Lung (tissue), 12 donors: ENCODE measurements around the gene PLXNA2. TPM values are rescaled to one million over a fixed set of nuclear protein-coding genes. Genes with fewer than 3 reads are reported as not detected.

Source experiments
- ATAC-seq: fragments of 200-7000 bp; cut with Tn5 transposase; one replicate; pipeline ENCODE4 v1.9.1; 2020; ENCODE audit warnings: moderate number of reproducible peaks; ENCODE audit not compliant: insufficient read depth, low FRiP score
- DNase-seq, 3 donors: peaks; one replicate each; pipeline ENCODE4 v3.0.0-alpha.2; 2013 to 2017
- H3K27ac ChIP-seq, 2 donors: one replicate each; pipeline ENCODE4 v1.5.1; 2013; ENCODE audit warnings: mild to moderate bottlenecking in 2 of 2, moderate library complexity in 2 of 2, control low read depth in 1 of 2, inconsistent platforms in 1 of 2, low read depth in 1 of 2, low read length in 1 of 2
- H3K27me3 ChIP-seq, 3 donors: one replicate each; pipeline ENCODE4 v1.5.1; 2013; ENCODE audit warnings: low read length in 2 of 3; ENCODE audit not compliant: control insufficient read depth in 3 of 3, insufficient read depth in 3 of 3
- H3K36me3 ChIP-seq, 4 donors: one replicate each; pipeline ENCODE4 v1.5.1; 2013; ENCODE audit warnings: low read length in 4 of 4, mild to moderate bottlenecking in 1 of 4, moderate library complexity in 1 of 4; ENCODE audit not compliant: control insufficient read depth in 4 of 4, insufficient read depth in 4 of 4
- H3K4me1 ChIP-seq, 5 donors: one replicate each; pipeline ENCODE4 v1.5.1; 2013; ENCODE audit warnings: low read length in 5 of 5, mild to moderate bottlenecking in 2 of 5, moderate library complexity in 1 of 5; ENCODE audit not compliant: control insufficient read depth in 5 of 5, insufficient read depth in 5 of 5
- H3K4me3 ChIP-seq: one replicate; pipeline ENCODE4 v1.5.1; 2013; ENCODE audit warnings: mild to moderate bottlenecking, control low read depth, moderate library complexity
- H3K9ac ChIP-seq, 2 donors: one replicate each; pipeline ENCODE4 v1.5.1; 2013; ENCODE audit warnings: low read length in 2 of 2, control low read depth in 1 of 2; ENCODE audit not compliant: insufficient read depth in 1 of 2
- H3K9me3 ChIP-seq, 4 donors: one replicate each; pipeline ENCODE4 v1.5.1; 2013; ENCODE audit warnings: low read length in 3 of 4, mild to moderate bottlenecking in 1 of 4, moderate library complexity in 1 of 4; ENCODE audit not compliant: control insufficient read depth in 4 of 4, insufficient read depth in 3 of 4
- CTCF ChIP-seq: IDR thresholded peaks from 2 replicates; pipeline ENCODE4 v1.5.1; 2012; ENCODE audit warnings: mild to moderate bottlenecking; ENCODE audit errors: control extremely low read depth, extremely low read depth
- WGBS, 2 donors: extraction: QIAGEN DNeasy Blood & Tissue Kit; methylation state at CpG; one replicate each; pipeline ENCODE4 v1.1.7; 2013; 5-methylcytosine and 5-hydroxymethylcytosine counted together
- polyA plus RNA-seq, 2 donors: library from polyadenylated mRNA; stranded (reverse); fragments of 200-250 nt; gene quantifications; one replicate each; pipeline ENCODE4 v1.2.1, GENCODE V29; 2013
- total RNA-seq, 2 donors: library from RNA; depleted of rRNA in 1 of 2; stranded (reverse); fragments of >200 nt in 1 of 2; gene quantifications; one replicate each; pipeline ENCODE4 v1.2.1, GENCODE V29; 2014 to 2021
- donor health status: control.
- donor health status: control.
- donor health status: Bipolar disorder and iron deficiency.
- donor health status: healthy.
- donor health status: DM: yes; HTN: yes; CAD: no.

The PLXNA2 gene
- total and polyA plus RNA-seq, 4 donors = 13.2 to 118 (median 32.6) TPM

DNA sequence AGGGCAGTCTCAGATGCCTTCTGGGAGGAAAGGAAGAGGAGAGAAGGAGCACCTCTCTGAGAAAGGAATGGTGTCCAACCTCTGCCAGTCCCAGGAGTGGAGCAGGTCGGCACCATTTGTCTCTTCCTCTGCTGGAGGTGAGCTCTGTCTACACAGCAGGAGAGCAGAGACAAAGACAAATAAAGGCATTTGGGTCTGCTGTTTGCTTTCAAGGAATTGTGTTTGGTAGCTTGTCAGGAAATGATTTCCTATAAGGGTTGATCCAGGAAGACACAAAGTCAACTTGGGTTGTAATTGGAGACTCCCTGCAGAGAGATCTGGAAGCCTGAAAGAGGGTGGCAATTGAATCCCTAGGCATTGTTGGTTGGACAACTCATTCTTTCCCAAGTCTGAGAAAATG is 34.5 kb upstream of the PLXNA2 start:
- 46 to 53% methylated on average over 1 of the region's 1 CpG for WGBS, 2 donors
- Histone ChIP-seq H3K9ac (no peak overlapping the region), H3K27ac (no peak overlapping the region), H3K9me3 (no peaks in the 10 kb centered on the region), H3K27me3 (peaks cover 0 to 2% (median 0%) of the 10 kb centered on the region in 3 donors), H3K4me3 (no peak overlapping the region), H3K4me1 (peaks cover 0 to 8% (median 3%) of the 10 kb centered on the region in 5 donors), H3K36me3 (no peaks in the 10 kb centered on the region)
- ATAC-seq (no peak), DNase-seq (no peak)
- TF ChIP-seq CTCF = no peak

- Histone ChIP-seq H3K27ac (no peak overlapping the region), H3K4me3 (no peak overlapping the region), H3K27me3 (no peaks in the 10 kb centered on the region), H3K36me3 (no peaks in the 10 kb centered on the region), H3K9ac (no peak overlapping the region), H3K4me1 (peaks cover 0 to 8% (median 3%) of the 10 kb centered on the region in 5 donors), H3K9me3 (no peaks in the 10 kb centered on the region)
- DNase-seq = no peak
- ATAC-seq = no peak
- 74 to 87% methylated on average over 3 of the region's 3 CpGs for whole genome bisulfite sequencing, 2 donors
- no peak for TF ChIP-seq CTCF
Measured at GRCh38 chr1:208276757-208277435, 32.7 kb upstream of the PLXNA2 start.

GRCh38 chr1:208275083-208275482 is 30.9 kb upstream of the PLXNA2 start:
- ATAC-seq (no peak), DNase-seq (no peak)
- H3K9ac ChIP-seq = no peak overlapping the region
- no peaks in the 10 kb centered on the region for H3K36me3 ChIP-seq
- H3K27me3 ChIP-seq = peaks cover 0 to 3% (median 0%) of the 10 kb centered on the region in 3 donors
- H3K27ac ChIP-seq = no peak overlapping the region
- peaks cover 0 to 4% (median under 1%) of the 10 kb centered on the region in 5 donors for H3K4me1 ChIP-seq
- TF ChIP-seq CTCF = no peak
- no peaks in the 10 kb centered on the region for H3K9me3 ChIP-seq
- 83 to 93% methylated on average over 2 of the region's 2 CpGs for WGBS, 2 donors
- H3K4me3 ChIP-seq = no peak overlapping the region
